GM23248 (cell line): ENCODE data around the gene TLE5.

Source experiments
- EZH2 ChIP-seq: fragments of 200-600 bp; sonication (generic); IDR thresholded peaks from 2 replicates; pipeline ENCODE4 v1.6.1; 2018; ENCODE audit warnings: antibody characterized with exemption, mild to moderate bottlenecking; ENCODE audit not compliant: insufficient read depth, poor library complexity, severe bottlenecking
- EZH2phosphoT487 ChIP-seq: fragments of 200-600 bp; sonication (generic); IDR thresholded peaks from 2 replicates; pipeline ENCODE4 v1.6.1; 2018; ENCODE audit warnings: antibody characterized with exemption, moderate library complexity, mild to moderate bottlenecking, low read depth; ENCODE audit not compliant: insufficient read depth

DNA sequence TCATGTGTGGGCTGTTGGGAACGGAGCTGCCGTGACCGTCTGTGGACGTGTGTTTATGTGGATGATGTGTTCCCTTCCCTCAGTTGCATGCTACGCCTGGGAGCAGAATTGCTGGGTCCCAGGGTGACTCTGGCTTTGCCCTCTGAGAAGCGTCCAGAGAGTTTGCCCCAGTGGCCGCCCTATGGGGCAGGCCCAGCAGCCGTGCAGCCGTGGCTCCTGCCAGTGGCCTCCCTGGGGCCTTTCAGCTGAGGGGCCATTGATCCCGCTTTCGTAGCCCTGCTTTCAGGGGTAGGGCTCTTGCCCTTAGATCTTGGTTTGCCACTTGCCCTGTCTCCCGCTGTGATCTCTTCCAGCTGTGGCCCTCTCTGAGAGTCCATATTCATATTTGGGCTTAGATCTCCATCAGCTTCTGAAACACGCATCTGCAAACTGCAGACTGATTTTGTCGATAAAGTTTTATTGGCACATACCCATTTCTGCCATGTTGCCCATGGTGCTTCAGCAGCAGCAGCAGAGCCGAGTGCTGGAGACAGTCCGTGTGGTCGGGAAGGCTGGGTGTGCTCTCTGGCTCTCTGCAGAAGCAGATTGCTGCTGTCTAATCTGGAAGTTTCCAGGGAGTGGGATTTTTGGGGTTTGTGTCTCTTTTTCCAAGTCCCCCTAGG is 49.4 kb upstream of the TLE5 start:
- TF ChIP-seq EZH2 (no peak), EZH2phosphoT487 (no peak)
